Measurements from ENCODE around the gene SMPD4.
"Not testable (repeated sequence)": the region's sequence is repeated elsewhere in the genome, so short reads cannot be mapped to it uniquely, and the experiment has no call there.

The SMPD4 gene

GRCh38 chr2:130195089-130195635 lies 13.8 kb upstream of the SMPD4 start:
- H3K9ac ChIP-seq (ENCODE audit: low read depth, low read length); H3K9me3 ChIP-seq (ENCODE audit: control insufficient read depth, insufficient read depth, low read length); H3K4me1 ChIP-seq (ENCODE audit: insufficient read depth, low read length); H3K36me3 ChIP-seq (ENCODE audit: insufficient read depth, low read length): not testable (repeated sequence)

GRCh38 chr2:130193824-130194223 lies 12.4 kb upstream of the SMPD4 start:
- not testable (repeated sequence) for H3K36me3 ChIP-seq (ENCODE audit: insufficient read depth, low read length); H3K4me1 ChIP-seq (ENCODE audit: insufficient read depth, low read length); H3K9me3 ChIP-seq (ENCODE audit: control insufficient read depth, insufficient read depth, low read length); H3K9ac ChIP-seq (ENCODE audit: low read depth, low read length)

- H3K9ac ChIP-seq (ENCODE audit: low read depth, low read length); H3K4me1 ChIP-seq (ENCODE audit: insufficient read depth, low read length); H3K9me3 ChIP-seq (ENCODE audit: control insufficient read depth, insufficient read depth, low read length); H3K36me3 ChIP-seq (ENCODE audit: insufficient read depth, low read length): not testable (repeated sequence)
Measured at GRCh38 chr2:130192451-130192850, 11.0 kb upstream of the SMPD4 start.

- H3K4me1 ChIP-seq (ENCODE audit: insufficient read depth, low read length); H3K9ac ChIP-seq (ENCODE audit: low read depth, low read length); H3K9me3 ChIP-seq (ENCODE audit: control insufficient read depth, insufficient read depth, low read length); H3K36me3 ChIP-seq (ENCODE audit: insufficient read depth, low read length): not testable (repeated sequence)
Measured at GRCh38 chr2:130191319-130191718, 9.9 kb upstream of the SMPD4 start.

GRCh38 chr2:130190237-130190636 lies 8.8 kb upstream of the SMPD4 start:
- H3K36me3 ChIP-seq (ENCODE audit: insufficient read depth, low read length), result no peaks in the 10 kb centered on the region
- no peak overlapping the region for H3K9ac ChIP-seq (ENCODE audit: low read depth, low read length)
- H3K9me3 ChIP-seq (ENCODE audit: control insufficient read depth, insufficient read depth, low read length), result no peaks in the 10 kb centered on the region
- peaks cover 6% of the 10 kb centered on the region; the same call in 1 of the 2 replicates for H3K4me1 ChIP-seq (ENCODE audit: insufficient read depth, low read length)

GRCh38 chr2:130188958-130189357 lies 7.6 kb upstream of the SMPD4 start:
- H3K4me1 ChIP-seq (ENCODE audit: insufficient read depth, low read length); H3K36me3 ChIP-seq (ENCODE audit: insufficient read depth, low read length); H3K9ac ChIP-seq (ENCODE audit: low read depth, low read length); H3K9me3 ChIP-seq (ENCODE audit: control insufficient read depth, insufficient read depth, low read length): not testable (repeated sequence)

- not testable (repeated sequence) for H3K9ac ChIP-seq (ENCODE audit: low read depth, low read length); H3K9me3 ChIP-seq (ENCODE audit: control insufficient read depth, insufficient read depth, low read length); H3K4me1 ChIP-seq (ENCODE audit: insufficient read depth, low read length); H3K36me3 ChIP-seq (ENCODE audit: insufficient read depth, low read length)
Measured at GRCh38 chr2:130187859-130188792, 6.7 kb upstream of the SMPD4 start.

GRCh38 chr2:130187268-130187667 lies 5.9 kb upstream of the SMPD4 start:
- Histone ChIP-seq H3K9me3 (ENCODE audit: control insufficient read depth, insufficient read depth, low read length) (no peaks in the 10 kb centered on the region), H3K36me3 (ENCODE audit: insufficient read depth, low read length) (no peaks in the 10 kb centered on the region), H3K4me1 (ENCODE audit: insufficient read depth, low read length) (peaks cover 6% of the 10 kb centered on the region; the same call in 1 of the 2 replicates), H3K9ac (ENCODE audit: low read depth, low read length) (no peak overlapping the region)

GRCh38 chr2:130186391-130186790 lies 5.0 kb upstream of the SMPD4 start:
- Histone ChIP-seq H3K9me3 (ENCODE audit: control insufficient read depth, insufficient read depth, low read length) (no peaks in the 10 kb centered on the region), H3K9ac (ENCODE audit: low read depth, low read length) (no peak overlapping the region), H3K36me3 (ENCODE audit: insufficient read depth, low read length) (no peaks in the 10 kb centered on the region), H3K4me1 (ENCODE audit: insufficient read depth, low read length) (peaks cover 6% of the 10 kb centered on the region; the same call in 1 of the 2 replicates)

GRCh38 chr2:130185896-130186295 lies 4.5 kb upstream of the SMPD4 start:
- Histone ChIP-seq H3K9me3 (ENCODE audit: control insufficient read depth, insufficient read depth, low read length) (no peaks in the 10 kb centered on the region), H3K9ac (ENCODE audit: low read depth, low read length) (no peak overlapping the region), H3K4me1 (ENCODE audit: insufficient read depth, low read length) (peaks cover 6% of the 10 kb centered on the region; the same call in 1 of the 2 replicates), H3K36me3 (ENCODE audit: insufficient read depth, low read length) (no peaks in the 10 kb centered on the region)

- no peaks in the 10 kb centered on the region for H3K36me3 ChIP-seq (ENCODE audit: insufficient read depth, low read length)
- H3K9me3 ChIP-seq (ENCODE audit: control insufficient read depth, insufficient read depth, low read length), result no peaks in the 10 kb centered on the region
- peaks cover 6% of the 10 kb centered on the region; the same call in 1 of the 2 replicates for H3K4me1 ChIP-seq (ENCODE audit: insufficient read depth, low read length)
- H3K9ac ChIP-seq (ENCODE audit: low read depth, low read length), result no peak overlapping the region
Measured at GRCh38 chr2:130185436-130185835, 4.0 kb upstream of the SMPD4 start.

GRCh38 chr2:130183512-130184373 lies 2.3 kb upstream of the SMPD4 start:
- peaks cover 6% of the 10 kb centered on the region; the same call in 1 of the 2 replicates for H3K4me1 ChIP-seq (ENCODE audit: insufficient read depth, low read length)
- H3K9me3 ChIP-seq (ENCODE audit: control insufficient read depth, insufficient read depth, low read length), result no peaks in the 10 kb centered on the region
- H3K36me3 ChIP-seq (ENCODE audit: insufficient read depth, low read length), result no peaks in the 10 kb centered on the region
- H3K9ac ChIP-seq (ENCODE audit: low read depth, low read length), result no peak overlapping the region; the same call in 1 of the 2 replicates

GRCh38 chr2:130182826-130183511 lies 1.6 kb upstream of the SMPD4 start:
- H3K9ac ChIP-seq (ENCODE audit: low read depth, low read length), result peak overlapping the region; percentile 55
- H3K9me3 ChIP-seq (ENCODE audit: control insufficient read depth, insufficient read depth, low read length); H3K36me3 ChIP-seq (ENCODE audit: insufficient read depth, low read length); H3K4me1 ChIP-seq (ENCODE audit: insufficient read depth, low read length): not testable (repeated sequence)

Measured in ES-I3 (cell line).